Measurements from ENCODE around the gene C7orf25. TPM values are rescaled to one million over a fixed set of nuclear protein-coding genes. Genes with fewer than 3 reads are reported as not detected.

Gene C7orf25
- polyA plus RNA-seq, 2 donors: 3.0 to 6.3 TPM

DNA sequence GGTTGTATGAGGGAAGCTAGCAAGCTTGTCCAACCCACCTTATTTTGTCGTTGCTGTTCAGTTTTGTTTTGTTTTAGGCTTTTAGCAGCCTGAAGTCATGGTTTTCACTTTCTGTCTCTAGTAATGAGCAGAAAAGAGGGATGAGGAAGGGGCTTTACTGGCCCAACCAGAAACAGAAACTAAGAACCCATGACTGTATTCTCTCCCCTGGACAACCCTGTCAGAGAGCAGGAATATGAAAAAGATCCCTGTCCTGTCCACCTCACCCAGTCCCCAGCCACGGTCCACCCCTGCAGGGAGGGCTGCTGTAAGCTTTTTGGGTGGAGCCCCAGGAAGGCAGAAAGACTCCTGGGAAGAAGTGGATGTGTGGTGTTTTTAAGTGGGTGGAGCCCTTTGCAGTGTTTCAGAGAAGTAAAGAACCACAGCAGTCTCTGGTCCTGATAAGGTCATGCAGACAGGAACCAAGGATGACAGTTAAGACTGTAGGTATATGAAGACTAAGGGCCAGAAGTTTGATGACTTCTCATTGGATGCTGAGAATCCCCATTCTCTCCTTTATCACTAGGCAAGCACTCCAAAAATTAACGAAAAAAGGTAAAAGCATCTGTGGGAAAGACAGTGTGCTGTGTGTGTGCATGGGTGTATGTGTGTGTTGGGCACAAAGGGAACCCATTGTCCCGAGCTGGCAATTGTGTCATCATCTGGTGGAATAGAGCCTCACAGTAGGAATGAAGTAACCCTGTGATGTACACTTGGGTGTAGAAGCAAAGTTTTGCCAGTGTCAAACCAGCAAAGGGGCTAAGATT is 34.2 kb upstream of the C7orf25 start:
- H3K27me3 ChIP-seq (ENCODE audit: control insufficient read depth in 1 of 2, insufficient read depth in 2 of 2, low read length in 2 of 2): no peaks in the 10 kb centered on the region

DNA sequence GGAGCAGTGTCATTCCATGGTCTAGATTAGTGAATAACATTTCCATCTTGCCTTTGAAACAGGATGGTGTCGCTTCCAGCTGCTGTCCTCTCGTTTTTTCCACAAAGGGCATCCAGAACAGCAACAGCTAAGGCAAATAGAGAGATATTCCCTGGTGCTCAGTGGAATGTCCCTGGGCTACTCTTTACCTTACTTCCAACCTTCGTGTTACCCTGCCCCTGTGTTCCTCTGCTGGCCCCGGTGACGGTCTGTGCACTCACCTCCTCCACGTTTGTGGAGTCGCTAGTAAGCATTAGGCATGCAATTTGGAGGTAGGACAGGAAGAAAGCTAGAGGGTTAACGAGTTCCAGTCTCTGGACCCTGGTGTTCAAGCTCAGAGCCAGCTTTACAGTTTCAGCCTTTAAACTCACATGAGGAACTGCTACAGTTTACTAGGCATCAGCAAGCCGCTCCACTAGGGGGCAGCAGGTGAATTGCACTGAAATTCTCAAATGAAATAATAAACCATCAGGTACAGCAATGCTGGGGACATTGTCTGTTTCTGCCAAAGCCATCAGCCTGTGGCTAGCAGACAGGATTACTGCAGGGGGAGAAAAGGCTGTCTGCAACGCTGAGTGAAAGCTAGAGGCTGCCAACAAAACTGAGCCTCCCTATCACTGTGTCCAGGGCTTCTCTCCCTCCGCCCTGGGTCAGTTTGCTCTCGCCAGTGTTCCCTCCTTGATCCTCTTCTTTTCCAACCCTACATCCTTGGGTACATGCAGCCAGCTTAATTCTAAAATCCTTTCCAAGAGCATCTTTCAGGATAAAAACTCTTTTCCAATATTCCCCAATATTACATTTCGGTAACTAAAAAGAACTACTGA is 29.3 kb upstream of the C7orf25 start:
- H3K27me3 ChIP-seq (ENCODE audit: control insufficient read depth in 1 of 2, insufficient read depth in 2 of 2, low read length in 2 of 2): no peaks in the 10 kb centered on the region
- 54% methylated on average over 13 of the region's 13 CpGs for WGBS, 2 donors
- peaks cover 0 to 7% of the 10 kb centered on the region in 2 donors for H3K36me3 ChIP-seq (ENCODE audit: control insufficient read depth in 2 of 2, insufficient read depth in 2 of 2, low read length in 1 of 2)
- no peak overlapping the region for H3K4me3 ChIP-seq (ENCODE audit: low read depth in 1 of 2, low read length in 2 of 2)
- H3K27ac ChIP-seq (ENCODE audit: low read depth in 2 of 2, low read length in 1 of 2): no peak overlapping the region
- H3K4me1 ChIP-seq (ENCODE audit: control insufficient read depth in 2 of 2, insufficient read depth in 2 of 2, low read length in 1 of 2): no peaks in the 10 kb centered on the region
- H3K9me3 ChIP-seq (ENCODE audit: control insufficient read depth in 2 of 2, insufficient read depth in 1 of 2, low read depth in 1 of 2, low read length in 1 of 2): no peaks in the 10 kb centered on the region

More for the DNA sequence above, 34.2 kb upstream of the C7orf25 start:
- H3K9me3 ChIP-seq (ENCODE audit: control insufficient read depth in 2 of 2, insufficient read depth in 1 of 2, low read depth in 1 of 2, low read length in 1 of 2): no peaks in the 10 kb centered on the region
- no peaks in the 10 kb centered on the region for H3K36me3 ChIP-seq (ENCODE audit: control insufficient read depth in 2 of 2, insufficient read depth in 2 of 2, low read length in 1 of 2)
- H3K4me3 ChIP-seq (ENCODE audit: low read depth in 1 of 2, low read length in 2 of 2): no peak overlapping the region
- no peaks in the 10 kb centered on the region for H3K4me1 ChIP-seq (ENCODE audit: control insufficient read depth in 2 of 2, insufficient read depth in 2 of 2, low read length in 1 of 2)
- no peak overlapping the region for H3K27ac ChIP-seq (ENCODE audit: low read depth in 2 of 2, low read length in 1 of 2)
- 33 to 34% methylated on average over 4 of the region's 4 CpGs for WGBS, 2 donors

DNA sequence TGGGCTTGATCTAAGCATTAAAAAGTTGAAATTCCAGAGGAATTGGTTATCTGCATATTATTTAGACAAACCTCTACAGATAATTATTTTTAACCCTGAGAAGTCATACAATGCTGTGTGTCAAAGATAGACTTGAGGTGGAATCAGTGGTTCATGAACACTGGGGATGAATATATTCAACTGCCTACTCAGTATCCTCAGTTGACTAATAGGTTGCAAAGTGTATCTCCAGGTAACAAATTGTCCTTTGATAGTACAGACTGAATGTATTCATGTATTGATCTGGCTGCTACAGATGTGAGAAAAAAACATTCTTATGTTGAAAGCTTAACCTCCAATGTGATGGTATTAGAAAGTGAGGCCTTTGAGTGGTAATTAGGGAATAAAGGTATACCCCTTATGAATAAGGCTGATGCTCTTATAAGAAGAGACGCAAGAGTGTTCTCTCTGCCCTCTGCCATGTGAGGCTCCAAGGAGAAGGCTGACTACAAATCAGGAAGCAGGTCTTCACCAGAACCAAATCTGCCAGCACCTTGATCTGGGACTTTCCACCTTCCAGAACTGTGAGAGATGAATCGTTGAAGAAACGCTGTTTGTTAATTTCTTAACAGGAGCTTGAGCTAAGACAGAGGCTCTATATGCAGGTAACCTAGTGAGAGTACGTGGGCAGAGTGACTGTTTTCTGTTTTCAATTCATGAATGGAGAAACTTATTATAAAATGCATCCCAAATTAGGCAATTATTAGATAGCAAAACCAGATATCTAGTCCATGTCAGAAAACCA is 27.8 kb upstream of the C7orf25 start:
- Histone ChIP-seq H3K4me1 (ENCODE audit: control insufficient read depth in 2 of 2, insufficient read depth in 2 of 2, low read length in 1 of 2) (no peaks in the 10 kb centered on the region), H3K9me3 (ENCODE audit: control insufficient read depth in 2 of 2, insufficient read depth in 1 of 2, low read depth in 1 of 2, low read length in 1 of 2) (no peaks in the 10 kb centered on the region), H3K36me3 (ENCODE audit: control insufficient read depth in 2 of 2, insufficient read depth in 2 of 2, low read length in 1 of 2) (peaks cover 0 to 7% of the 10 kb centered on the region in 2 donors), H3K27ac (ENCODE audit: low read depth in 2 of 2, low read length in 1 of 2) (no peak overlapping the region), H3K4me3 (ENCODE audit: low read depth in 1 of 2, low read length in 2 of 2) (no peak overlapping the region), H3K27me3 (ENCODE audit: control insufficient read depth in 1 of 2, insufficient read depth in 2 of 2, low read length in 2 of 2) (no peaks in the 10 kb centered on the region)
- WGBS, 2 donors: 74 to 79% methylated on average over 4 of the region's 4 CpGs

DNA sequence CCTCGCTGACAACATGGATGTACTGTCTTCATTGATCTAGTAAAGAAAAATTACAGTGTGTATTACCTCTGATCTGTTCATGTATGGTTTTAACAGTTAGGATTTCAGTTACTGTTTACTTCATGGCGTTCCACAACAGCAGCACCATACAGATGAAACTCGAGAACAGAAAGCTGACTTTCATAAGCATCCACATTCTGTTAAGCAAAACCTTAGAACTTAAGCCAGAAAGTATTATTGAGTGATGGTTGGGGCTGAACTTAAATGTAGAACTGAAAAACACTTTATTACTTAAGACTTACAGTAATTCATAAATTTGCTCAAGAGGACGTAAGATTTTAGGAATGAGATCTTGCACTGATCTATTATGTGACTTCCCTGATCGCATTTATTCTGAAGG is 24.0 kb upstream of the C7orf25 start:
- Histone ChIP-seq H3K4me3 (ENCODE audit: low read depth in 1 of 2, low read length in 2 of 2) (no peak overlapping the region), H3K4me1 (ENCODE audit: control insufficient read depth in 2 of 2, insufficient read depth in 2 of 2, low read length in 1 of 2) (peaks cover 0 to 3% of the 10 kb centered on the region in 2 donors), H3K36me3 (ENCODE audit: control insufficient read depth in 2 of 2, insufficient read depth in 2 of 2, low read length in 1 of 2) (peaks cover 0 to 7% of the 10 kb centered on the region in 2 donors), H3K27me3 (ENCODE audit: control insufficient read depth in 1 of 2, insufficient read depth in 2 of 2, low read length in 2 of 2) (no peaks in the 10 kb centered on the region), H3K27ac (ENCODE audit: low read depth in 2 of 2, low read length in 1 of 2) (no peak overlapping the region), H3K9me3 (ENCODE audit: control insufficient read depth in 2 of 2, insufficient read depth in 1 of 2, low read depth in 1 of 2, low read length in 1 of 2) (no peaks in the 10 kb centered on the region)
- 92 to 93% methylated on average over 5 of the region's 5 CpGs for WGBS, 2 donors

DNA sequence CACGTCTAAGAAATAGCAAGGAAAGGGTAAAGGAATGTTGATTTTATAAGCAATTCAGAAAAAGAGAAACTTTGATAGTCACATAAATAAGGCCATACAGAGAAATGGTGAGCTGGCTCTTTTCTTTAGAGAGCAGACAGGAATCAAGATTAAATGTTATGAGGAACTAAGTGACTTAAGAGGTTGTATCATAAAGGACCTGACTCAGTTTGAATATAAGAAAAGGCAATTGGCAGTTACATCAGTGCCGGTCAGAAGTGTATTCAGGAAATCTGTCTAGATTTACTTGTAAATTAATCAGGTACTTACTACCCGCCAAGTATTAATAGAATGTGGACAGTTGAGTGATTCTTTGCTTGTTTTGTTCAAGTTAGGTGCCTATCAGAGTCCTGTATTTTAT is 22.4 kb upstream of the C7orf25 start:
- 78 to 79% methylated on average over 3 of the region's 3 CpGs for WGBS, 2 donors
- Histone ChIP-seq H3K4me3 (ENCODE audit: low read depth in 1 of 2, low read length in 2 of 2) (no peak overlapping the region), H3K9me3 (ENCODE audit: control insufficient read depth in 2 of 2, insufficient read depth in 1 of 2, low read depth in 1 of 2, low read length in 1 of 2) (no peaks in the 10 kb centered on the region), H3K36me3 (ENCODE audit: control insufficient read depth in 2 of 2, insufficient read depth in 2 of 2, low read length in 1 of 2) (peaks cover 0 to 2% of the 10 kb centered on the region in 2 donors), H3K4me1 (ENCODE audit: control insufficient read depth in 2 of 2, insufficient read depth in 2 of 2, low read length in 1 of 2) (peaks cover 0 to 3% of the 10 kb centered on the region in 2 donors), H3K27ac (ENCODE audit: low read depth in 2 of 2, low read length in 1 of 2) (no peak overlapping the region), H3K27me3 (ENCODE audit: control insufficient read depth in 1 of 2, insufficient read depth in 2 of 2, low read length in 2 of 2) (no peaks in the 10 kb centered on the region)

DNA sequence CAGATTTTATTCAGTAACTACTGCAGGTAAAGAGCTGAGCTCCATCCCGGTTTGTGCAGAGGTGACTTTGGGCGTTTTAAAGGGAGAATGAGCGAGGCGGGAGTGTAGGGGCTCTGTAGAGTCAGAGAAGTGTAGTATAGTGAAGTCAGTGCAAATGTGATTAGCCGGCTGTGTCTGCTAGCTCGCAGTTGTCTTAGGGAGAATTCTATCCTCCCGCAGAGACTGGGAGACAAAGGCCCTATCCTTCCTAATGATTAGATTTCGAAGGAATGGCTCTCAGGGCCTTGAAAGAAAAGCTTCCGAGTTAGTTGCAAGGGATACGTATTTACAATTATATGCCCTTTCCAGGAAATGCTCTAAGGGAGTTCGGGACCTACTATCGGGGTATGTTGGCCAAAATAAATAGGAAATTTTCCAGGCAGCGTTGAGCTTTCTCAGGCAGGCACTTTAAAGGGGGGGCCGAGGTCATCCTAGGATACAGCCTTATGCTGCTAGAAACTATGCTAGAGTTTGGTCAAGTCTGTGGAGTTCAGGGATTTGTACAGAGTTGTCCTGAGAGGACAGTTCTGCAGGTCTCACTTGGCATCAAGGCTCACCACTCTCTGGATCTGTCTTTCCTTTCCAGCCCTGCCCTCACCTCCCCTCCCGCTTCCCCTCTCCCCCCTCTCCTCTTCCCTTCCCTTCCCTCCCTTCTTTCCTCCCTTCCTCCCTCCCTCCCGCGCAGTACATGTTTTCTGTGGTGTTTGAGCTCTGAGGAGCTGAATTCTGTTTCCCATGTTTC is 21.1 kb upstream of the C7orf25 start:
- Histone ChIP-seq H3K36me3 (ENCODE audit: control insufficient read depth in 2 of 2, insufficient read depth in 2 of 2, low read length in 1 of 2) (no peaks in the 10 kb centered on the region), H3K27ac (ENCODE audit: low read depth in 2 of 2, low read length in 1 of 2) (peak overlapping the region; percentile 42 to 86), H3K9me3 (ENCODE audit: control insufficient read depth in 2 of 2, insufficient read depth in 1 of 2, low read depth in 1 of 2, low read length in 1 of 2) (no peaks in the 10 kb centered on the region), H3K4me1 (ENCODE audit: control insufficient read depth in 2 of 2, insufficient read depth in 2 of 2, low read length in 1 of 2) (peaks cover 0 to 3% of the 10 kb centered on the region in 2 donors), H3K4me3 (ENCODE audit: low read depth in 1 of 2, low read length in 2 of 2) (peak overlapping the region; percentile 81 to 99), H3K27me3 (ENCODE audit: control insufficient read depth in 1 of 2, insufficient read depth in 2 of 2, low read length in 2 of 2) (no peaks in the 10 kb centered on the region)
- 2 to 3% methylated on average over 17 of the region's 17 CpGs for WGBS, 2 donors

DNA sequence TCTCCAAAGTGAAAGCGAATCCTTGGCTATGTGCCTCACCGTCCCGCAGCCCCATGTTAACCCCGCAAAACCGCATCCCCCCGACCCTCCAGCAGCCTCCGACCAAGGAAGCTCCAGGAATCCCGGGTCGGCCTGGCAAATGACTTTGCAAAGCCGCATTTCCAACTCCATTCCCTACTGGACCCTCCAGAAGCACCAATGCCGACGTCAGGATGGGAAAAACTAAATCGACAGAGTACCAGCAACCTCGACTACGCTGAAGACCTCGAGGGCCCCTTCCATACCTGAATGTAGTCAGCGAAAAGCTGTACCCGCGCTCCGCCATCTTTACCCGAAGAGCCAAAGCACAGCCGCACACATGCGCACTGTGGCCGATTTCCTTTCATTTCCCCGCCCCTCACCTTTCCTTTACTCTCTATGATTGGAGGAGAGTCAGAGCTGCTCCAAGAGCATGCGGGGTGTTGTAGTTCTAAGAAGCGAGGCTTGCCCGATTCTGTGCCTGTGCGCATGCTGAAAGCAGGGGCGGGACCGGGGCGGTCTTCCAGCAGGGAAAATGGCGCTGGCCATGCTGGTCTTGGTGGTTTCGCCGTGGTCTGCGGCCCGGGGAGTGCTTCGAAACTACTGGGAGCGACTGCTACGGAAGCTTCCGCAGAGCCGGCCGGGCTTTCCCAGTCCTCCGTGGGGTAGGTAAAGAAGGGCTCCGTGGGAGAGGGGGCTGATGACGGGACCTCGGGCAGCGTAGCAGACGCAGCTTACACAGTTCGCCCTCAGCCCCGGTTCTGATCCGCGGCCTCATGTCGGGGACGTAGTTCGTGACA is 20.2 kb upstream of the C7orf25 start, which contains the start of the genes MRPL32 and PSMA2:
Gene MRPL32 (plus strand): TSS at position 543 of the 818 bp plus-strand sequence. CDS start 11 bp downstream, at position 554.
Gene PSMA2 (minus strand): TSS at position 341 of the 818 bp plus-strand sequence. CDS start 16 bp downstream, at position 325.
- Histone ChIP-seq H3K9me3 (ENCODE audit: control insufficient read depth in 2 of 2, insufficient read depth in 1 of 2, low read depth in 1 of 2, low read length in 1 of 2) (no peaks in the 10 kb centered on the region), H3K36me3 (ENCODE audit: control insufficient read depth in 2 of 2, insufficient read depth in 2 of 2, low read length in 1 of 2) (no peaks in the 10 kb centered on the region), H3K27me3 (ENCODE audit: control insufficient read depth in 1 of 2, insufficient read depth in 2 of 2, low read length in 2 of 2) (no peaks in the 10 kb centered on the region), H3K4me3 (ENCODE audit: low read depth in 1 of 2, low read length in 2 of 2) (peak within 1 kb of the TSS; percentile 81 to 99), H3K4me1 (ENCODE audit: control insufficient read depth in 2 of 2, insufficient read depth in 2 of 2, low read length in 1 of 2) (peaks cover 0 to 3% of the 10 kb centered on the region in 2 donors), H3K27ac (ENCODE audit: low read depth in 2 of 2, low read length in 1 of 2) (peak within 1 kb of the TSS; percentile 86)
- WGBS, 2 donors: 0% methylated on average over 51 to 56 of the region's 56 CpGs

DNA sequence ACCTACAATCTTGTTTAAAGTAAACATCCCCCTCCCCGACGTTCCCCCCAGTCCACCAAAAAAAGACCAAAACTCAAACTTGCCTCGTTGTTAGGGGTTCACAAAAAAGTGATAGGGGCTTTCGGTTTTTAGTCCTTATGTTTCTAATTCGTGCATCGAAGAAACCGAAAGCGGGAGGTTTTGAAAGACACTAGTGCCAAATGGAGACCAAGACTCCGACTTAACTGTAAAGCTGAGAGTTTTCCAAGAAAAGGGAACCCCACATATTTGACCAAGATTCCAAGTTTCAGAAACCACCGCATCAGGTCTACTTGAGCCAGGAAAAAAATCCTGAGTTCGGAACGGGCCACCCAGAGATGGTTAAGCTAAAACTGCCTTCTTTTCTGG is 19.6 kb upstream of the C7orf25 start:
- Histone ChIP-seq H3K4me3 (ENCODE audit: low read depth in 1 of 2, low read length in 2 of 2) (peak overlapping the region; percentile 81 to 99), H3K27ac (ENCODE audit: low read depth in 2 of 2, low read length in 1 of 2) (peak overlapping the region; percentile 71 to 86), H3K36me3 (ENCODE audit: control insufficient read depth in 2 of 2, insufficient read depth in 2 of 2, low read length in 1 of 2) (peaks cover 0 to under 1% of the 10 kb centered on the region in 2 donors), H3K27me3 (ENCODE audit: control insufficient read depth in 1 of 2, insufficient read depth in 2 of 2, low read length in 2 of 2) (no peaks in the 10 kb centered on the region), H3K9me3 (ENCODE audit: control insufficient read depth in 2 of 2, insufficient read depth in 1 of 2, low read depth in 1 of 2, low read length in 1 of 2) (no peaks in the 10 kb centered on the region), H3K4me1 (ENCODE audit: control insufficient read depth in 2 of 2, insufficient read depth in 2 of 2, low read length in 1 of 2) (peaks cover 0 to 3% of the 10 kb centered on the region in 2 donors)
- WGBS, 2 donors: 0% methylated on average over 12 of the region's 12 CpGs

Data from esophagus (tissue), 2 donors.